K562 treated with DMSO at 1 percent for 24 hours (cell line): Measurements from ENCODE around the gene GAS7. TPM values are rescaled to one million over a fixed set of nuclear protein-coding genes. Genes with fewer than 3 reads are reported as not detected.

Source experiments
- total RNA-seq: library from RNA; unstranded; fragments of 300-600 nt; gene quantifications from 2 replicates; pipeline ENCODE4 v1.2.3, GENCODE V29; 2022; ENCODE audit warnings: low read depth; ENCODE audit not compliant: insufficient read depth

GAS7 gene
- 0.39 and 0.54 TPM in 2 replicates for total RNA-seq

DNA sequence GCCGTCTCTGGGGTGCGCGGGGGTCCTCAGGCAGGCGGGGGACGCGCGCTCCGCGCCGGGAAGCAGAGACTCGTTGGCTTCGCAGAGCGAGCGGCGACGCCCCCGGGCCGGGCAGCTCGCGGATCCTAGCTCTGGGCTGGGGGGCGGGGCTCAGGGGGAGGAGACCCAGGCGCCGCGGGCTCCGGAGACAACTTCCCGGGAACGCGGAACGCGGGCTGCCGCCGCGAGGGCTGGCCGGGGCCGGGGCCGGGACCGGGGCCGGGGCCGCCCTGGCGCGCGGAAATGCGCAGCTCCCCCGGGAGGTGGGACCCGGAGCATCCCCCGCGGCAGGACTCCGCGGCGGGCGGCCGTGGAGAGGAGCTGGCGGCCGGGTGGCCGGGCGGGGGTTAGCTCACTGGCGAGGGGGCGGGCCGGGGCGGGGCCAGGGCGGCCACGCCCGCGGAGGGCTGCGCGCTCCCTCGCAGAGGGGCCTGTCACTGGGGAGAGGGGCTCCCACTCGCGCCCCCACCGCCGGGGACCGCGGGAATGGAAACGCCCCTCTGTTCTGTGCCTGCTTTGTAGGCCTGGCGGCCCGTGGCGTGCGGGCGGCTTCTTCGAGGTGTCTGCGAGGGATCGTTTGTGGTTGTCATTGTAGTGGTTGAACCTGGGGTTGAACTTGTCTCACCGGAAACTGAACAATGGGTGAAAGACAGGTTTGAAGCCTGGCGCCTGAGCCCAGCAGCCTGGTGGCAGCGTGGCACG lies at the start of gene GAS7:
Gene GAS7, minus strand, starts transcription at position 98 of the 741 bp plus-strand sequence.

DNA sequence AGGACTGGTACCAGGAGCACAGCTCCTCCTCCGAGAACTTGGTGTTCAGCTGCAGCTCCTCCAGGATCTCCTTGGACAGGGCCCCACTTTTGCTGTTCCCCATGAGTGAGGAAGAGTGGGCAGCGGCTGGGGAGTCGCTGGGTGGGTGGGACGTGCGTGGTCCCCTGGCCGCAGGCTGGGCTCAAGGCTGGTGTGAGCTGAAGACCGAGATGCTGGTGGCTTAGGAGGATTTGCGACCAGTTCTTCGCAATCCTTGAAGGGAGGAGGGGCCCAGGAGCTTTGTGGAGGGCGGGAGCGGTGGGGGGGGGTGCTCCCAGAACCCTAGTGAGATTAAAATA lies 293.4 kb downstream of the GAS7 start, which contains the start of gene RCVRN:
Gene RCVRN, minus strand, starts transcription at position 194 of the 338 bp plus-strand sequence. Its CDS starts 91 bp downstream, at position 103.

Other genes with a start within 250 kb of the GAS7 start
- gene MYH13, start 174.4 kb upstream of the GAS7 start, total RNA-seq: not detected in 2 replicates
- gene MYH8, start 223.3 kb upstream of the GAS7 start, total RNA-seq: not detected in 2 replicates